Stimulated activated CD8-positive, alpha-beta memory T cell treated with anti-CD3 and anti-CD28 coated beads, Interleukin-2, amount 100 ng/mL, for 1 hour (primary cell): ENCODE measurements around the gene MCRIP2.
A peak's percentile ranks its signal among the peaks of the same experiment; 100 is the strongest.

Experiments
- DNase-seq, 2 donors: peaks; one replicate each; pipeline ENCODE4 v3.0.0-alpha.2; 2020; ENCODE audit warnings: low read depth in 2 of 2

MCRIP2 gene

DNA sequence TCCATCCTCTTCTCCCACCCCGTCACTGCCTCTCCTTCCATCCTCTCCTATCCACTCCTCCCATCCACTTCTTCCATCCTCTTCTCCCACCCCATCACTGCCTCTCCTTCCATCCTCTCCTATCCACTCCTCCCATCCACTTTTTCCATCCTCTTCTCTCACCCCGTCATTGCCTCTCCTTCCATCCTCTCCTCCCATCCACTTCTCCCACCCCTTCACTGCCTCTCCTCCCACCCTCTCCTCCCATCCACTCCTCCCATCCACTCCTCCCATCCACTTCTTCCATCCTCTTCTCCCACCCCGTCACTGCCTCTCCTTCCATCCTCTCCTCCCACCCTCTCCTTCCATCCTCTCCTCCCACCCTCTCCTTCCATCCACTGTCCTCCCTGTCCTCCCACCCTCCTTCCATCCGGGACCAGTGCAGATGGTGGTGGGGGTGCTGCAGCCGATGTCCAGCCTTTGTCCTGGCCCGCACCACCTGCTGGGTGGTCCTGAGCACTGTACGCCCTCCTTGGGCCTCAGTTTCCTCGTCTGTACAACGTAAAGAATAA, 9.7 kb upstream of the MCRIP2 start:
- no peak for DNase-seq

DNA sequence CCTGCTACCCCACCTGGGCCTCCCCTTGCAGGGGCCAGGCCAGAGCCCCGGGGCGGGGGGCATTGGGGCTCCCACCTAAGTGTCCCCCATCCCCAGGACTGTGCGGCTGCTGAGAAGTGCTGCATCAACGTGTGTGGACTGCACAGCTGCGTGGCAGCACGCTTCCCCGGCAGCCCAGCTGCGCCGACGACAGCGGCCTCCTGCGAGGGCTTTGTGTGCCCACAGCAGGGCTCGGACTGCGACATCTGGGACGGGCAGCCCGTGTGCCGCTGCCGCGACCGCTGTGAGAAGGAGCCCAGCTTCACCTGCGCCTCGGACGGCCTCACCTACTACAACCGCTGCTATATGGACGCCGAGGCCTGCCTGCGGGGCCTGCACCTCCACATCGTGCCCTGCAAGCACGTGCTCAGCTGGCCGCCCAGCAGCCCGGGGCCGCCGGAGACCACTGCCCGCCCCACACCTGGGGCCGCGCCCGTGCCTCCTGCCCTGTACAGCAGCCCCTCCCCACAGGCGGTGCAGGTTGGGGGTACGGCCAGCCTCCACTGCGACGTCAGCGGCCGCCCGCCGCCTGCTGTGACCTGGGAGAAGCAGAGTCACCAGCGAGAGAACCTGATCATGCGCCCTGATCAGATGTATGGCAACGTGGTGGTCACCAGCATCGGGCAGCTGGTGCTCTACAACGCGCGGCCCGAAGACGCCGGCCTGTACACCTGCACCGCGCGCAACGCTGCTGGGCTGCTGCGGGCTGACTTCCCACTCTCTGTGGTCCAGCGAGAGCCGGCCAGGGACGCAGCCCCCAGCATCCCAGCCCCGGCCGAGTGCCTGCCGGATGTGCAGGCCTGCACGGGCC, 8.9 kb upstream of the MCRIP2 start:
- DNase-seq = no peak

DNA sequence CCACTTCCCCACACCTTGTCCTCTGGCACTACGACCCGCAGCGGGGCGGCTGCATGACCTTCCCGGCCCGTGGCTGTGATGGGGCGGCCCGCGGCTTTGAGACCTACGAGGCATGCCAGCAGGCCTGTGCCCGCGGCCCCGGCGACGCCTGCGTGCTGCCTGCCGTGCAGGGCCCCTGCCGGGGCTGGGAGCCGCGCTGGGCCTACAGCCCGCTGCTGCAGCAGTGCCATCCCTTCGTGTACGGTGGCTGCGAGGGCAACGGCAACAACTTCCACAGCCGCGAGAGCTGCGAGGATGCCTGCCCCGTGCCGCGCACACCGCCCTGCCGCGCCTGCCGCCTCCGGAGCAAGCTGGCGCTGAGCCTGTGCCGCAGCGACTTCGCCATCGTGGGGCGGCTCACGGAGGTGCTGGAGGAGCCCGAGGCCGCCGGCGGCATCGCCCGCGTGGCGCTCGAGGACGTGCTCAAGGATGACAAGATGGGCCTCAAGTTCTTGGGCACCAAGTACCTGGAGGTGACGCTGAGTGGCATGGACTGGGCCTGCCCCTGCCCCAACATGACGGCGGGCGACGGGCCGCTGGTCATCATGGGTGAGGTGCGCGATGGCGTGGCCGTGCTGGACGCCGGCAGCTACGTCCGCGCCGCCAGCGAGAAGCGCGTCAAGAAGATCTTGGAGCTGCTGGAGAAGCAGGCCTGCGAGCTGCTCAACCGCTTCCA, 8.1 kb upstream of the MCRIP2 start:
- no peak for DNase-seq

DNA sequence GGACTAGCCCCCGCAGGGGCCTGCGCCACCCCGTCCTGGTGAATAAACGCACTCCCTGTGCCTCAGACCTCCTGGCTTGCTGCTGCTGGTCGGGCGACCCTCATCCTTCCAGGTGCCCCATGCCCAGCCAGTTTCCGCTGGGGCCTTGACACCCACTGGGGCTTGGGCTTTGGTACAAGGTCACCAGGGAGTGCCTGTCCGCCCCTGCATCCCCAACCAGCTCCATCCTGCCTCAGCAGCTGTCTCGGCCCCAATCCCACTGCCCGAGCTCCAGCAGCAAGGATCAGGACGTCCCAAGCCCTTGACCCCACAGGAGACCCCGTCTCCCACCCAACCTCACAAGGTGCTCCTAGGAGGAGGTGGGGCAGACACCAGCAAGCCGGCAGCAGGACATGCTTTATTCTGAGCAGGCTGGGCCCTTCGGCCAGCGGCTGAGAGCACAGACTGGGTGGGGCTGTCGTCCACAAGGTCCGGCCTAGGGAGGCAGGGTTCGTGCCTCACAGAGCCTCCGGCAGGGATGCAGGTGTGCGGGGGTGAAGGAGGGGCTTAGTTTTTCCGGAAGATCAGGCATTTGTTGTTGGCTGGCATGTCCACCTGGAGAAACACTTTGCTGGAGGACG, 7.5 kb upstream of the MCRIP2 start:
- DNase-seq = no peak

DNA sequence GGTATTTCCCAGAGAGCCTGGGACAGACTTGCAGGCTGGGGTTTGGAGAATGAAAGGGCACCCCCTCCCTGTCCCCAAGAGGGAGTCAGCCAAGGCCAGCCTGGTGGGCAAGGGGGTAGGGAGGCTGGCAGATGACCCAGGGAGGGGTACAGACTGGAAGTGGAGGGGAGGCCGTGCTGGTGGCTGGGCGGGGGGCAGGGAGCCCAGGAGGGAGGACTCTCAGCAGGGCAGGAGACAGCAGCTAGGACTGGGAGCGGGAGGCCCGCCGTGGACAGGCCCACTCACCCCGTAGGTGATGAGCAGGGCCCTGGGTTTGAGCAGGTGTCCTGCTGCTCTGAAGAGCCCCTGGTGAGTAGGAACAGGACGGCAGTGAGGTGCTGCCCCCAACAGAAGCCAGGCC, 6.6 kb upstream of the MCRIP2 start:
- DNase-seq = no peak

DNA sequence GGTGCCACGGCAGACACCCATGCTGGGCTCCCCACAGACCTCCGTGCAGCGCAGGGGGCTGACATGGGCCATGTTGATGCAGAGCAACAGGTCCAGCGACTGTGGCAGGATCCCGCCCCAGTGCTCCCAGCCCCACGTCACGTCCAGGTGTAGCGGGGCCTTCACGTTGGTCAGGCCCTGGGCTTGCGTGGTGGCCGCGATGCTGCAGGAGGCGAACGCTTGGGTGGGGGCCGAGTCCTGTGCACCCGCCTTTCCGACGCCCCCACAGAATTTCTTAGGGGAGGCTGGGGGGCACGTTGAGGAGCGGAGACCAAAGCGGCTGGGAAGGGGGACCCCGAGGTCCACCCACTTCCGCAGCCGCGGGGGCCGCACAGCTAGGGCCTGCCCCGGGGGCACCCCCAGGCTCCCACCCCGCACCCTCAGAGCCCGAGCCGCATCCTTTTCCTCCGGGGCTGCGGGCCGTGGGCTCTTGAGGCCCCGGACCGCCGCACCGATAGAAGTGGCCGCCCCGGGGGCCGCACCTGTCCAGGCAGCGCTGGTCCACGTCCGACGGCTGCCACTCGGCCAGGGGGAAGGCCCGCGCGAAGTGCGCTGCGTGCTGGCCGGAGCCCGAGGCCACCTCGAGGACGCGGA, 5.9 kb upstream of the MCRIP2 start:
- no peak for DNase-seq

DNA sequence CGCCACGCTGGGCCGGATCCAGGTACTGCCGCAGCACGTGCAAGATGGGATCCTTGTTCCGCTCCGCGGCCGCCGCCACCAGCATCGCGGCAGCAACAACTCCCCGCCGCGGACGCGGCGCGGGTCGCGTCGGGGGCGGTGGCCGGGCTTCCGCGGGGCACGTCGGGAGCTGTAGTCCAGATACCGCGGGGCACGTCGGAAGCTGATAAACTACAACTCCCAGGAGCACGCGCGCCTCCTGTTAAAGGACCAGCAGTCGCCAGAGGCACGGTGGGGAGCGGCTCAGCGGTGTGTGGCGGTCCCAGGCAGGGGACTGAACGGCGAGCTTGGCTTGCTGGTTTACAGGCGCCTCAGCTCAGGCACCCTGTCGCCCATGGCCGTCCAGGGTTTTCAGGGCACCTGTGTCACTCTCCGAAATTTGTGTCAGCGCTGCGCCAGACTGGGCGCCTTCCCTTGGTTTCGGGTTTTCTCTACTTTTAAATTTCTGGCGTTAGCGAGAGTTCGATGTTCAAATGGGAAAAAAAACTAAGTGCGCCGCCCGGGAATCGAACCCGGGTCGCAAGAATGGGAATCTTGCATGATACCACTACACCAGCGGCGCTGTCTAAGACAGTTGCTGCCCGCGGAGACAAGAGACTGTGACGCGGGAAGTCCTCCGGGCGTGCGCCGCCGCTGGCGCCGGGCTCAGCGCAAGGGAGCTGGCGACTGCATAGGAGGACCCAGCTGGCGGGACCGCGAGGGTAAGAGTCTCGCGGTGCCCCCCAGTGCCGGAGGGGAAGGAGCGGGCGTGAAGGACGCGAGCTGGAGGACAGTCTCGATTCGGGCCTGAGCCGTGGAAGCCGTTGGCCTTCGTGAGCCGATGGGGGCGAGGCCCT, 5.2 kb upstream of the MCRIP2 start, which contains the start of gene METTL26:
TSS of gene METTL26 (minus strand) at position 100 of the 875 bp plus-strand sequence. CDS start at position 85, 15 bp downstream.
- peak; percentile 78 to 84 for DNase-seq

DNA sequence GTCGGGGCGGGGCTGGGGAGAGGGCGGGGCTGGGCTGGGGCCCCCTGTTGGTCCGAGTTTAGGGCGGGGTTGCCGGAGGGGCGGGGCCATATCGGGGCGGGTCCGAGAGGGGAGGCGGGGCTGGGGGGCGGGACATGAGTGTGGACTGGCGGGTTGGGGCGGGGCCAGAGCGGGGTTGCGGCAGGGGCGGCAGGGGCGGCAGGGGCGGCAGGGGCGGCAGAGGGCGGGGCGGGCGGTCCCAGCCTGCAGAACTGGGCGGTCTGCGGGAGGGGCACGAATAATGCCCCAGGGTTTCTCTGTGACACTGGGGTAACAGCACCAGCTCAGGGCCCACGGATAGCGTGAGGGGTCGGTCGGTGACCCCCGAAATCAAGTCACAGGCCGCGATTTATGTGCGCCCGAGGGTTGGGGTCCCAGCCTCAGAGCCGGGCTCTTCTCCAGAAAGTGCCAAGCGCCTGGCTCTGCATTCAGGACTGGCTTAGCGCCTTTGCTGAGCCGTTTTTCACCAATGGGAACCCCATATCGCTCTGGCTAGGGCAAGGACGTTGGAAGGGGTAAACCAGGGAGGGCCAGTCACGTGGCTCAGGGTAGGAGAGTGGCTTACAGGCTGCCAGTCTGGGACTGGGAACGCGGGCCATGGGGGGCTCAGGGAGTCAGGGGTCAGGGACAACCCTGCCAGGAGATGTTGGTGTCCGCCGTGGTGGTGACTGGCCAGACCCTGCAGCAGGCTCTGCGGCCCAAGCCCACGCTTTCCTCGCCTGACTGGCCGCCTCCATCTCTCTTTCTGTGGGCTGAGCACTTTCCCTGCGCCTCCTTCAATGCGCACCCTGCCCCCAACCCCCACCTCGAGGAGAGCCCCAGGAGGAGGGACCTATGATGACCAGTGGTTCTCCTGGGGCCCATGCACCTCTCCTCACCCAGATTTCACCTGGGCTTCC, 4.3 kb upstream of the MCRIP2 start:
- DNase-seq = peak; percentile 74 to 84

DNA sequence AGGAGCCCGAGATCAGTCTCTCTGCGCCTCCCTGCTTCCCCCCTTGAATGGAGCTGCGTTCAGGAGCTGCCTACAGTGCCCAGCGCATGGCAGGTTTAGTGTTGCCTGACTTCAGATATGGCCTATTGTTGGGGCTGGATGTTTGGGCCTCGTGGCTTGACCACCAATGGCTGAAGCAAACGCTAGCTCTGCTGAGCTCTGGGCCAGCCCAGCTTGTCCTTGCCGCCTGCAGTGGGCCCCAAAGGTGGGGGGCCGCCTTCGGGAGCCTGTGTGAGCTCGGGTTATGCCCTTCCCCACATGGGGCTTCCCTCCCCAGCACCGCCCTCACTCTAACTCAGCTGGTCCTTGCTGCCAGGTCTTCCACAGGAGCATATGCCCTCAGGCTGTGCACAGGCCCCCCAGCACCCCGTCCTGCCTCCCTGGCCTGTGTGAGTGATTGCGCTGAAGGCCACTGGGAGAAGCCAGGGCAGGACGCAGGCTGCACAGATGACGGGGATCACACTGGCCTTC, 3.5 kb upstream of the MCRIP2 start:
- no peak for DNase-seq

DNA sequence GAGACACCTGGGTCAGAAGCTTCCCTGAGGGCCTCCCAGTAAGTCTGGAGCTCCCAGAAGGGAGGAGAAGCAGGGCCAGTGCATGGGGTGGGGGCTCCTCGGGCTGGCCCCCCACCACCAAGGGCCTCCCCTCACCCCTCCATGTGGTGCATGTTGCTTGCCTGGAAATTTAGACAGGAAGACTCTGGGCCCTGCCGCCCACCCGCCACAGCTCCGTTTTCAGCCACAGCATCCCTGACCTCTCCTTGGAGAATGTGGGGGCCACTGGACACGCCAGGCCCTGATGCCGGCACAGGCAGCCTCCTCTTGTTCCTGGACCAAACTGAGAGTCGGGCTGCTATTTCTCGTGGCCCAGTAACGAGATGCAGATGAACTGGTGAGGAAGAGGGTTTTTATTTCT, 2.8 kb upstream of the MCRIP2 start:
- DNase-seq = no peak

DNA sequence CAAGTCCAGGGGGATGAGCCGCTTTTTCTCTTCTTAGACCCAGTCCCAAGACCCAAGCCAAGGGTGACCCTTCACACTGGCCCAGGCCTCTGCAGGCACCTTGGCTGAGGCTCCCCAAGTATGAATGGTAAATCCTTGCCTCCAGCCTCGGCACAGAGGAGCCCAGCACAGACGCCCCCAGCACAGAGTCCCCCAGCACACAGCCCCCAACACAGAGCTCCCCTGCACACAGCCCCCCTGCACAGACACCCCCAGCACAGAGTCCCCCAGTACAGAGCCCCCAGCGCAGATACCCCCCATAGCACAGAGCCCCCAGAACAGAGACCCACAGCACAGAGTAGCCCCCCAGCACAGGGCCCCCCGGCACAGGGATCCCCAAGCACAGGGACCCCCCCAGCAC, 1.0 kb upstream of the MCRIP2 start:
- no peak for DNase-seq

DNA sequence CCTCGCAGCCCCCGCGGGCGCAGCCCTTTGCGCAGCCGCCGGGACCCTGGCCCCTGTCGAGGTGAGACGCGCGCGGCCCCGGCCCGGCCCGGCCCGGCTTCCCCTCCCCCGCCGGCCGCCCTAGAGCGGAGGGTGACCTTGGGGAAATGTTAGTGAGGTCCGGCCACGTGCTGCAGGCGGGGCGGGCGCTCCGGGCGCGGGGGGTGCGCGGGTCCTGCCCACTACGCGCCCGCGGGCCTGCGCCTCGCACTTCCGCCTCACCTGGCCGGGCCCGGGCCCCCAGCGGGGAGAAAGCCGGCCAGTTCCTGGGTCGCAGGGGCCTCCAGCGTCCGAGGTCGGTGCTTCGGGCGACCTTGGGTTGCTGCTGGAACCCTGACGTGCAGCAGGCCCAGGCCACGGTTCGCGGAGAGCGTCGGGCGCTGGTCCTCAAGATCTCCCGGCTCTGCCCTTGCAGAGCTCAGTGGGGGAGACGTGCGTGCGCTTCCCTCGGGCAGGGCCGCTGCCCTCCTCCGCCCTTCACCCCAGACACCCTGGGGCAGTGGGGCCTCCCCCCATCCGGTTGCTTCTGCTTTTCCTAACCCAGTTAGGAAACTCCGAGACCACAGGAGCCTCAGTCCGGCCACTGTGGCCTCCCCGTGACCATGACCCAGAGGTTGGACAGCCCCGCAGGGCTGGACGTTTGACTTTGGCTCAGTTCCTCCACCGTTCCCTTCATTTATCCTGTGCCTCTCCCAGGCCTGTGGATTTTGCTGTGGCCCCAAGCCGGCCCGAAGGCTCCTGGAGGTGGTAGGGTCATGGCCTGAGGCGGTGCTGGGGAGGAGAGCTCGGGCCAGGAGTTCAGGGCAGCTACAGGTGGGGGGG, 791 bp downstream of the MCRIP2 start:
- no peak for DNase-seq

DNA sequence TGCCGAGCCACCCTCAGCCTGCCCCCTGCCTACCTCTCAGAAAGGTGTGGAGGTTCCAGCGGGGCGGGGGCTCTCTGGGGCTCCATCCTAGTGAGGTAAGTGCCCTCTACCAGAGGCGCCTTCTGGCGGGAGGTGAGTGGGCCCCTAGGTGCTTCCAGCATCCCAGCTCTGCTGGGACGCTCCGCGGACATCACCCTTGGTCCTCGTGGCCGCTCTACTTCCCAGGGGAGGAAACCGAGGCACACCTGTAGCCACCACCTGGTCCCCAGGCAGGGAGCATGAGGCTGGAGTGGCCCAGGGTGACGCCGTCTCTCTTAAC, 1.4 kb downstream of the MCRIP2 start:
- no peak for DNase-seq

DNA sequence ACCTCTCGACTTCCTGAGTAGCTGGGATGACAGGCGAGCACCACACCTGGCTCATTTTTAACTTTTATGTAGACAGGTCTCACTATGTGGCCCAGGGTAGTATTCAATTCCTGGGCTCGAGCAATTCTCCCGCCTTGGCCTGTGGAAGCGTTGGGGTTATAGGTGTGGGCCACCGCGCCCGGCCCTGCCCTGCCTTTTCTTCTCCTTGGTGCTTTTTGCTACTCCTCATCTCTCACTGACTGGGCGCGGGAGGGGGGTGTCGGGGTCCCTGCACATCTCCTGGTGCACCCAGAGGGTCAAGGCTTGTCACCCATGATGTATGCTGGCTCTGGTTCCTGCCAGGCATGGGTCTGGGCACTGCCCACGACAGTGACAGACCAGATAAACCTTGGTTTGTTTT, 2.9 kb downstream of the MCRIP2 start:
- DNase-seq = no peak

DNA sequence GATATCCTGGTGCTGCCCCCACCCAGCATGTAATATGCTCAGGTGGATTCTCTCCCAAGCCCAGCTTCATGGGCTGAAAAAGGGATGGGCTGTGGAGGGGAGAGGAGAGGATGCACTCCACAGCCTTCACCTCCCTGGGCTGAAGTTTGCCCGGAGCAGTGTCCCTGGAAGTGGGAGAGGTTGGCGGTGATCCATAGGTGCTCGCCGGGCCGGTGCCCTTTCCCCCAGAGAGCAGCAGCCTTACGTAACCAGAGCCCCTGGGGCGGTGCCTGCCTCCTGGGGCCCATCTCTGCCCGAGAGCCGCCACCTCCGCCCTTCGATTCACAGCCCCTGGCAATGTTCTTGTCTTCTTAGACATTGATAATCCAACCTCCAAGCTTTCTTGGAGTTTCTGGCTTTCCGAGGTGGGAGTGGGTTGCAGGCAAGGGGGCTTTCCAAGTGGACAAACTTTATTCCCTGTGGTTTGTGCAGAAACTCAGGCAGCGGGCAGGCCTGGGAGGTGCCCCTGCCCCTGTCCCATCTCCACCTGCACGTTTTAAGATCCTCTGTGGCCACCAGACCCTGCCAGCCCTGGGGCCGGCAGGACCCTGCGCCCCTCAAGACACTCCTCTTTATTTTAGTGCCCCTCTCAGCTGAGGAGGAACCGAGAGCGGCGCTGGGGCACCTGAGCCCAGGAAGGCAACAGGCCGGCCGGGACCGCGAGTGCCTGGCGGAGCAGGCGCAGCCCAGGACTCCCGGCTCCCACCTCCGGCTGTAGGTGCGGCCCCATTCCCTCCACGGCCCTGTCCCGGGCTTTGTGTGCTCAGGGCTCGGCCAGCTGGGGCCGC, 4.4 kb downstream of the MCRIP2 start:
- no peak for DNase-seq

DNA sequence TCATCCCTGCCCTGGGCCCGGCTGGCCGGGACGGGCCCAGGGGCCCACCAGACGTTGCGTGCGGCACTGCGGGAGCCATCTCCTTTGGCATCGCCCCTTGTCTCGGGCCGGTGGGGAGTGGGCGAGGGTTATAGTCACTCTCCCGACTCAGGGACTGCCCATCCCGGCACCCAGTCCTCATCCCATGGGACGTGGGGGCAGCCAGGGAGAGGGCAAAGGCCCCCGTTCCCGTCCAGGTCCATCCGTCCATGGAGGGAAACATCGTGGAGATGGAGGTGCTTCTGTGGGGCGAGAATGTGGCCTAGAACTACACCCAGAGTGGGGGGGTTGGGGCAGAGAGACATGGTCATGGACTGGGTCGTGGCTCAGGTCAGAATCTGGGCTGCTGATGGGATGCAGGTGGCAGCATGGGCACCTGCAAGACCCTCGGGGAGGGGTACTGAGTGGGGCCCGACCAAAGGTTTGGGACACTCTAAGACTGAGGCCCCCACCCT, 5.1 kb downstream of the MCRIP2 start:
- DNase-seq = no peak

DNA sequence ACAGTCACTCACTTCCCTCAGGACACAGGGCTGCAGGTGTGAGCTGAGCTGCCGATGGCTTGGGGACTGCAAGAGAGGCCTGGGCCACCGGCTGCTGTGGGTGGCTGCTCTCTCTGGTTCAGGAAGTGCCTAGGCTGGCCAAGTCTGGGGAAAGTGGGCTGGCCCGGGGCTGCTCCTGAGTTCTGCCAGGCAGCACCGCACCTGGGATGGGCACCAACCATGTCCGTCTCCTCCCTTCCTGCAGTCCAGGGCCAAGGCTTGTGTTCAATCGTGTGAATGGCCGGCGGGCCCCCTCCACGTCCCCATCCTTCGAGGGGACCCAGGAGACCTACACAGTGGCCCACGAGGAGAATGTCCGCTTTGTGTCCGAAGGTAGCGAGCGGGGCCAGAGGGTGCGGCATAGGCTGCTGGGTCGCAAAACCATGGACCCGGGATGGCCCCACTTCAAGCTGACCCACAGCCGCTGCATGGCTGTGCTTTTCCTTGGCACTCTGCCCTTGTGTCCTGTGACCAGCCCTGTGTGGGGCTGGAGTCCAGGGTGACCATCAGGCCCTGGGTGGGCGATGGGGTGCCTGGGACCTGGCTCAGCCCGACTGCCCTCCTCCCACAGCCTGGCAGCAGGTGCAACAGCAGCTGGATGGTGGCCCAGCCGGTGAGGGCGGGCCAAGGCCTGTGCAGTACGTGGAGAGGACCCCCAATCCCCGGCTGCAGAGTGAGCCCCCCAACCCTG, 5.7 kb downstream of the MCRIP2 start:
- DNase-seq = no peak
